ENCODE measurements around the gene CYGB.

DNA sequence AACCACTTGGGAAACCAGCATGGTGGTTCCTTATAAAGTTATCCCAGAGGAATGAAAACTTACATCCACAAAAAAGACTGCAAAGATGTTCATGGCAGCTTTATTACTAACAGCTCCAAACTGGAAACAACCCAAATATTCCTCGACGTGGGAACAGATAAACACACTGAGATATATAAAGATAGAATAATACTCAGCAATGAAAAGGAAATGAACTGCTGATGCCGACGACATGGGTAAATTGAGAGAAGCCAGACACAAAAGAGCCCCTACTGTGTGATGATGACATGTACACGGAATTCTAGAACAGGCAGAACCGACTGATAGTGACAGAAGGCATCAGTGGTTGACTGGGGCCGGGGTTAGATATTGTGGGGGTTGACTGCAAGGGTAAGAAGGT, 12.0 kb upstream of the CYGB start:
- TF ChIP-seq POLR2A (IDR thresholded peaks at IDR 0.05; ENCODE audit: low read length) (no peak), GATA1 (IDR thresholded peaks at IDR 0.05; ENCODE audit: low read depth, low read length) (no peak)
